Spleen (tissue), 7 donors: ENCODE measurements around the gene MICAL3.

ENCODE experiments used
- CTCF ChIP-seq, 11 experiments: fragments of 200-600 bp in 7 of 11; fragments of 450-650 bp in 4 of 11; sonication (generic) in 4 of 11; IDR thresholded peaks in 8 of 11; conservative IDR thresholded peaks in 3 of 11; 1 replicate in 7 of 11; 2 replicates in 4 of 11; pipeline versions ENCODE4 v1.4.0 to v1.8.0; 2016 to 2021; ENCODE audit warnings: antibody characterized with exemption in 11 of 11, inconsistent platforms in 4 of 11, mild to moderate bottlenecking in 1 of 11
- POLR2A ChIP-seq, 3 donors: fragments of 450-650 bp; IDR thresholded peaks; one replicate each; pipeline ENCODE4 v1.5.1; 2017; ENCODE audit warnings: antibody characterized with exemption in 3 of 3, mild to moderate bottlenecking in 1 of 3
- POLR2AphosphoS5 ChIP-seq, 3 donors: sonication (generic); formaldehyde crosslinking; IDR thresholded peaks; one replicate each; pipeline ENCODE4 v1.5.1; 2017; ENCODE audit warnings: antibody characterized with exemption in 3 of 3
- donor health status: DM: no; HTN: no; CAD: no; lungs with moderate emphysema.
- donor health status: DM: no; HTN: no; CAD: no.
- donor health status: DM: no; HTN: no; CAD: no.

DNA sequence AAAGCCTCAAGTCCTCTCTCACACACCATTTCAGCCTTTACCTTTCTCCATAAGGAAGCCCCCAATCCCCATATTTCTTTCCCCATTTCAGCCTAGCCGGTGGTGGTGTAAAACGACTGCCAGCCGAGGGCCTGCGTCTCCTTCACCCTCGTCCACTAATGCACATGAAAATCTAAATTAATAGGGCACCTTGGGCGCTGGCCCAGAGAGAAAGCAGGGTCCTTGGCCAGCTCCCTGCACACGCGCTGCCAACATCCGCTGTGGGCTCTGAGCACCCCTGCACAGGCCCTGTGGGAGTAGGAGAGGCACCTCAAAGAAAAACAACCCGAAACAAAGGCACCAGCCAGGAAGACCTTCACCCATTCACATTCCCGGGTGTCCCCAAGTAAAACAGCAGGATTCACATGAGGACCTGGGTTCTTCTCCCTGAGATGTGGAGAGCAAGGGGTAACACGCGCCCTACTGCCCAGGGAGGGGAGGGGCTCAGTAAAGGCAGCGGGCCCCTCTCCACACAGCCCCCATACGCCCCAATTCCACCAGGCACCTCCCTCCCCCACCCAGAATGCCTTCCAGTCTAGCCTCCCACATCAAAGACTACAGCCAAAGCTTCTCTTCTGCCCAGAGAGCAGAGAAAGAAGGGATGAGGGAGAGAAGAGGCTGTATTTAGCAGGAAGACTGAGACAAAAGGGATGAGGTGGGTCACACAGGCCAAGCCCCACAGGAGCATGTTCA lies 79.0 kb downstream of the MICAL3 start:
- TF ChIP-seq CTCF (IDR thresholded peaks at IDR 0.05 in 8 of 11, conservative IDR thresholded peaks at IDR 0.05 in 3 of 11) (no peak), POLR2AphosphoS5 (IDR thresholded peaks at IDR 0.05) (no peak), POLR2A (IDR thresholded peaks at IDR 0.05) (no peak)
